MCF 10A (cell line): ENCODE results near the gene GJB5. TPM values are rescaled to one million over a fixed set of nuclear protein-coding genes. Genes with fewer than 3 reads are reported as not detected.

ENCODE experiments used
- BruUV-seq: library from RNA; stranded (reverse); fragments of 400-500 nt; replicated peaks from 2 replicates; lab custom pipeline; 2021; lab: Mats Ljungman, UMichigan
- CTCF ChIA-PET: fragments of 300-600 bp; sonication (Branson Sonifier 250); formaldehyde crosslinking; extraction: SDS; loops from one replicate; lab custom pipeline; 2021; ENCODE audit warnings: antibody characterized with exemption, inconsistent platforms; lab: Yijun Ruan, JAX
- POLR2A ChIA-PET: fragments of 300-600, 350-650 bp; sonication (Branson Sonifier 250); formaldehyde crosslinking; extraction: SDS; loops from one replicate; lab custom pipeline; 2020; ENCODE audit warnings: antibody characterized with exemption, inconsistent platforms; lab: Yijun Ruan, JAX
- DNase-seq: peaks from one replicate; pipeline ENCODE4 v3.0.0-alpha.2; 2018; ENCODE audit not compliant: unreplicated experiment
- H3K27ac Mint-ChIP-seq: one replicate; pipeline ENCODE4 v1.8.0; 2022; ENCODE audit warnings: mild to moderate bottlenecking, low read depth, mixed read lengths; ENCODE audit not compliant: unreplicated experiment
- H3K27me3 Mint-ChIP-seq: one replicate; pipeline ENCODE4 v1.8.0; 2022; ENCODE audit warnings: mixed read lengths; ENCODE audit not compliant: insufficient read depth, unreplicated experiment
- H3K36me3 Mint-ChIP-seq: one replicate; pipeline ENCODE4 v1.8.0; 2022; ENCODE audit warnings: mild to moderate bottlenecking, moderate library complexity, mixed read lengths; ENCODE audit not compliant: insufficient read depth, unreplicated experiment
- H3K4me1 Mint-ChIP-seq: one replicate; pipeline ENCODE4 v1.8.0; 2022; ENCODE audit warnings: mixed read lengths; ENCODE audit not compliant: insufficient read depth, unreplicated experiment
- H3K4me3 Mint-ChIP-seq: one replicate; pipeline ENCODE4 v1.8.0; 2022; ENCODE audit warnings: mild to moderate bottlenecking, moderate library complexity, mixed read lengths; ENCODE audit not compliant: unreplicated experiment
- H3K9me3 Mint-ChIP-seq: one replicate; pipeline ENCODE4 v1.8.0; 2022; ENCODE audit warnings: mixed read lengths; ENCODE audit not compliant: unreplicated experiment
- CTCF ChIP-seq: fragments of 200-600 bp; IDR thresholded peaks from one replicate; pipeline ENCODE4 v1.8.0; 2022; ENCODE audit warnings: antibody characterized with exemption, mild to moderate bottlenecking; ENCODE audit not compliant: unreplicated experiment
- intact Hi-C: fragments of 100-400 bp; cut with micrococcal nuclease; formaldehyde crosslinking; loops from 2 replicates; pipeline ENCODE4 v1.14.1; 2022
- total RNA-seq: library from RNA; stranded (reverse); gene quantifications from 2 replicates; pipeline ENCODE4 v1.2.3, GENCODE V29; 2022

GJB5 gene
- total RNA-seq, 1 experiment from 2014 or later = 33.2 TPM

- Mint-ChIP-seq H3K4me3 (no peak overlapping the region), H3K36me3 (peaks cover 42% of the 10 kb centered on the region), H3K9me3 (no peaks in the 10 kb centered on the region), H3K27me3 (no peaks in the 10 kb centered on the region), H3K27ac (peak overlapping the region; percentile 12), H3K4me1 (peaks cover 30% of the 10 kb centered on the region)
- TF ChIP-seq CTCF = no peak
- CTCF ChIA-PET = interaction anchor here (0.5 to 2.0 kb wide), 11 partner anchors 9 to 1885 kb away, joined by 3 to 13 read pairs (median 3); no protein-coding TSS in a partner anchor
- no TSS peak for BruUV-seq
- intact Hi-C loops = no loop called here
- DNase-seq = no peak
- POLR2A ChIA-PET = no interaction called here
Measured at GRCh38 chr1:34787461-34788420, 32.9 kb downstream of the GJB5 start.

- ChIA-PET POLR2A (no interaction called here), CTCF (interaction anchor here (0.9 to 1.9 kb wide), 2 partner anchors 62 to 768 kb away, joined by 4 to 10 read pairs; no protein-coding TSS in a partner anchor)
- Mint-ChIP-seq H3K36me3 (peaks cover 12% of the 10 kb centered on the region), H3K27me3 (no peaks in the 10 kb centered on the region), H3K9me3 (no peaks in the 10 kb centered on the region), H3K27ac (no peak overlapping the region), H3K4me1 (peaks cover 9% of the 10 kb centered on the region), H3K4me3 (no peak overlapping the region)
- no TSS peak for BruUV-seq
- intact Hi-C loops = no loop called here
- DNase-seq = no peak
- no peak for TF ChIP-seq CTCF
Measured at GRCh38 chr1:34790985-34791384, 36.1 kb downstream of the GJB5 start.

GRCh38 chr1:34792424-34792823, 37.6 kb downstream of the GJB5 start:
- BruUV-seq = no TSS peak
- CTCF ChIA-PET = interaction anchor here (0.5 kb wide), 1 partner anchor 39 kb away, joined by 3 read pairs; no protein-coding TSS in a partner anchor
- Mint-ChIP-seq H3K27me3 (no peaks in the 10 kb centered on the region), H3K27ac (no peak overlapping the region), H3K4me3 (no peak overlapping the region), H3K9me3 (no peaks in the 10 kb centered on the region), H3K36me3 (no peaks in the 10 kb centered on the region), H3K4me1 (no peaks in the 10 kb centered on the region)
- POLR2A ChIA-PET = no interaction called here
- intact Hi-C loops = no loop called here
- no peak for DNase-seq
- no peak for TF ChIP-seq CTCF
